Measurements from ENCODE around the gene FOXB1. TPM values are rescaled to one million over a fixed set of nuclear protein-coding genes. Genes with fewer than 3 reads are reported as not detected.

FOXB1 gene
- not detected for polyA plus RNA-seq (2013, experiment 1 of 2)
- polyA plus RNA-seq (2013, experiment 2 of 2): not detected

GRCh38 chr15:60004009-60004845 lies at the start of gene FOXB1:
Gene FOXB1 (plus strand): TSS chr15:60004311. CDS start chr15:60004964, 653 bp downstream.
- Histone ChIP-seq H3K4me3 (ENCODE audit: insufficient read depth in 1 of 2, low read depth in 1 of 2, low read length in 2 of 2) (peak within 1 kb of the TSS; percentile 39 to 72), H4K8ac (ENCODE audit: low read length) (no peak within 1 kb of the TSS), H3K9me3 (ENCODE audit: control insufficient read depth, low read length) (no peaks in the 10 kb centered on the region), H3K36me3 (ENCODE audit: control insufficient read depth in 1 of 2, insufficient read depth in 2 of 2, low read depth in 1 of 2, low read length in 2 of 2) (peaks cover 0 to 11% of the 10 kb centered on the region in 2 experiments), H2BK120ac (ENCODE audit: low read depth, low read length) (no peak within 1 kb of the TSS), H3K14ac (ENCODE audit: low read length in 2 of 2) (no peak within 1 kb of the TSS), H2AK5ac (ENCODE audit: low read length, severe bottlenecking) (no peak within 1 kb of the TSS), H2AFZ (ENCODE audit: low read depth, low read length) (no peak within 1 kb of the TSS), H4K91ac (ENCODE audit: low read length) (no peak within 1 kb of the TSS), H3K23ac (ENCODE audit: low read length in 2 of 2) (peak within 1 kb of the TSS in 1 of 2 experiments; percentile 81), H3K27ac (ENCODE audit: low read length, poor library complexity, severe bottlenecking) (no peak within 1 kb of the TSS), H3K79me1 (replicated peaks; ENCODE audit: low read length, poor library complexity, severe bottlenecking) (no peaks in the 10 kb centered on the region), H2BK12ac (ENCODE audit: low read length in 2 of 2) (no peak within 1 kb of the TSS), H3K9ac (ENCODE audit: low read length) (no peak within 1 kb of the TSS), H3K27me3 (ENCODE audit: control insufficient read depth in 1 of 2, insufficient read depth in 1 of 2, low read length in 2 of 2) (peaks cover 88 to 99% of the 10 kb centered on the region in 2 experiments), H3K18ac (ENCODE audit: low read depth in 1 of 2, low read length in 2 of 2) (no peak within 1 kb of the TSS), H3K4ac (ENCODE audit: low read depth in 1 of 2, low read length in 2 of 2) (no peak within 1 kb of the TSS), H3K4me2 (ENCODE audit: low read length, poor library complexity, severe bottlenecking) (peak within 1 kb of the TSS; percentile 75), H3K4me1 (ENCODE audit: control insufficient read depth, insufficient read depth, low read depth, low read length) (peaks cover 32% of the 10 kb centered on the region), H2BK15ac (ENCODE audit: low read depth, poor library complexity, severe bottlenecking) (no peak within 1 kb of the TSS), H2BK5ac (ENCODE audit: low read depth, low read length, poor library complexity, severe bottlenecking) (no peak within 1 kb of the TSS)
- under 1% methylated on average over 76 of the region's 84 CpGs for WGBS
- DNase-seq: no peak

- Histone ChIP-seq H2BK15ac (ENCODE audit: low read depth, poor library complexity, severe bottlenecking) (no peak overlapping the region), H3K36me3 (ENCODE audit: control insufficient read depth in 1 of 2, insufficient read depth in 2 of 2, low read depth in 1 of 2, low read length in 2 of 2) (no peaks in the 10 kb centered on the region), H3K4ac (ENCODE audit: low read depth in 1 of 2, low read length in 2 of 2) (no peak overlapping the region), H3K18ac (ENCODE audit: low read depth in 1 of 2, low read length in 2 of 2) (no peak overlapping the region), H3K14ac (ENCODE audit: low read length in 2 of 2) (no peak overlapping the region), H3K4me2 (ENCODE audit: low read length, poor library complexity, severe bottlenecking) (no peak overlapping the region), H3K9me3 (ENCODE audit: control insufficient read depth, low read length) (peaks cover 47% of the 10 kb centered on the region), H4K91ac (ENCODE audit: low read length) (no peak overlapping the region), H4K8ac (ENCODE audit: low read length) (no peak overlapping the region), H2BK120ac (ENCODE audit: low read depth, low read length) (no peak overlapping the region), H3K27me3 (ENCODE audit: control insufficient read depth in 1 of 2, insufficient read depth in 1 of 2, low read length in 2 of 2) (peaks cover 0 to 8% of the 10 kb centered on the region in 2 experiments), H3K79me1 (replicated peaks; ENCODE audit: low read length, poor library complexity, severe bottlenecking) (no peaks in the 10 kb centered on the region), H2AFZ (ENCODE audit: low read depth, low read length) (no peak overlapping the region), H2BK12ac (ENCODE audit: low read length in 2 of 2) (no peak overlapping the region), H3K4me3 (ENCODE audit: insufficient read depth in 1 of 2, low read depth in 1 of 2, low read length in 2 of 2) (no peak overlapping the region), H3K4me1 (ENCODE audit: control insufficient read depth, insufficient read depth, low read depth, low read length) (no peaks in the 10 kb centered on the region), H3K9ac (ENCODE audit: low read length) (no peak overlapping the region), H3K23ac (ENCODE audit: low read length in 2 of 2) (no peak overlapping the region), H3K27ac (ENCODE audit: low read length, poor library complexity, severe bottlenecking) (no peak overlapping the region), H2AK5ac (ENCODE audit: low read length, severe bottlenecking) (no peak overlapping the region), H2BK5ac (ENCODE audit: low read depth, low read length, poor library complexity, severe bottlenecking) (no peak overlapping the region)
- no peak for DNase-seq
These were observed 45.8 kb upstream of the FOXB1 start for GRCh38 chr15:59958288-59958687.

GRCh38 chr15:59960318-59960717 lies 43.8 kb upstream of the FOXB1 start:
- no peak overlapping the region for H3K27ac ChIP-seq (ENCODE audit: low read length, poor library complexity, severe bottlenecking)
- H2BK15ac ChIP-seq (ENCODE audit: low read depth, poor library complexity, severe bottlenecking): no peak overlapping the region
- no peak overlapping the region for H3K23ac ChIP-seq (ENCODE audit: low read length in 2 of 2)
- H2BK5ac ChIP-seq (ENCODE audit: low read depth, low read length, poor library complexity, severe bottlenecking): no peak overlapping the region
- no peaks in the 10 kb centered on the region for H3K4me1 ChIP-seq (ENCODE audit: control insufficient read depth, insufficient read depth, low read depth, low read length)
- no peak overlapping the region for H2AFZ ChIP-seq (ENCODE audit: low read depth, low read length)
- H3K27me3 ChIP-seq (ENCODE audit: control insufficient read depth in 1 of 2, insufficient read depth in 1 of 2, low read length in 2 of 2): peaks cover 0 to 2% of the 10 kb centered on the region in 2 experiments
- no peak overlapping the region for H3K9ac ChIP-seq (ENCODE audit: low read length)
- no peak overlapping the region for H4K91ac ChIP-seq (ENCODE audit: low read length)
- no peak overlapping the region for H3K4me3 ChIP-seq (ENCODE audit: insufficient read depth in 1 of 2, low read depth in 1 of 2, low read length in 2 of 2)
- no peak overlapping the region for H4K8ac ChIP-seq (ENCODE audit: low read length)
- H3K79me1 ChIP-seq (replicated peaks; ENCODE audit: low read length, poor library complexity, severe bottlenecking): no peaks in the 10 kb centered on the region
- no peak overlapping the region for H2BK12ac ChIP-seq (ENCODE audit: low read length in 2 of 2)
- no peak for DNase-seq
- H3K9me3 ChIP-seq (ENCODE audit: control insufficient read depth, low read length): peaks cover 51% of the 10 kb centered on the region
- no peak overlapping the region for H3K14ac ChIP-seq (ENCODE audit: low read length in 2 of 2)
- no peak overlapping the region for H2BK120ac ChIP-seq (ENCODE audit: low read depth, low read length)
- no peak overlapping the region for H3K18ac ChIP-seq (ENCODE audit: low read depth in 1 of 2, low read length in 2 of 2)
- H3K4ac ChIP-seq (ENCODE audit: low read depth in 1 of 2, low read length in 2 of 2): no peak overlapping the region
- H2AK5ac ChIP-seq (ENCODE audit: low read length, severe bottlenecking): no peak overlapping the region
- no peak overlapping the region for H3K4me2 ChIP-seq (ENCODE audit: low read length, poor library complexity, severe bottlenecking)
- no peaks in the 10 kb centered on the region for H3K36me3 ChIP-seq (ENCODE audit: control insufficient read depth in 1 of 2, insufficient read depth in 2 of 2, low read depth in 1 of 2, low read length in 2 of 2)

GRCh38 chr15:59963322-59963721 lies 40.8 kb upstream of the FOXB1 start:
- H2BK120ac ChIP-seq (ENCODE audit: low read depth, low read length): no peak overlapping the region
- no peak overlapping the region for H3K23ac ChIP-seq (ENCODE audit: low read length in 2 of 2)

More at GRCh38 chr15:59963322-59963721, 40.8 kb upstream of the FOXB1 start:
- Histone ChIP-seq H2AFZ (ENCODE audit: low read depth, low read length) (no peak overlapping the region), H2AK5ac (ENCODE audit: low read length, severe bottlenecking) (no peak overlapping the region), H4K8ac (ENCODE audit: low read length) (no peak overlapping the region), H3K4me1 (ENCODE audit: control insufficient read depth, insufficient read depth, low read depth, low read length) (no peaks in the 10 kb centered on the region), H3K4ac (ENCODE audit: low read depth in 1 of 2, low read length in 2 of 2) (no peak overlapping the region), H3K36me3 (ENCODE audit: control insufficient read depth in 1 of 2, insufficient read depth in 2 of 2, low read depth in 1 of 2, low read length in 2 of 2) (no peaks in the 10 kb centered on the region), H3K79me1 (replicated peaks; ENCODE audit: low read length, poor library complexity, severe bottlenecking) (no peaks in the 10 kb centered on the region), H2BK12ac (ENCODE audit: low read length in 2 of 2) (no peak overlapping the region), H3K9ac (ENCODE audit: low read length) (no peak overlapping the region), H4K91ac (ENCODE audit: low read length) (no peak overlapping the region), H3K14ac (ENCODE audit: low read length in 2 of 2) (no peak overlapping the region), H3K9me3 (ENCODE audit: control insufficient read depth, low read length) (peaks cover 29% of the 10 kb centered on the region), H3K27me3 (ENCODE audit: control insufficient read depth in 1 of 2, insufficient read depth in 1 of 2, low read length in 2 of 2) (peaks cover 0 to 6% of the 10 kb centered on the region in 2 experiments), H3K4me2 (ENCODE audit: low read length, poor library complexity, severe bottlenecking) (no peak overlapping the region), H3K4me3 (ENCODE audit: insufficient read depth in 1 of 2, low read depth in 1 of 2, low read length in 2 of 2) (no peak overlapping the region), H3K27ac (ENCODE audit: low read length, poor library complexity, severe bottlenecking) (no peak overlapping the region), H2BK15ac (ENCODE audit: low read depth, poor library complexity, severe bottlenecking) (no peak overlapping the region), H2BK5ac (ENCODE audit: low read depth, low read length, poor library complexity, severe bottlenecking) (no peak overlapping the region), H3K18ac (ENCODE audit: low read depth in 1 of 2, low read length in 2 of 2) (no peak overlapping the region)
- no CpG with 5 or more reads among the region's 1 CpG for WGBS
- no peak for DNase-seq
